ENCODE results near the gene RAB10.
A peak's percentile ranks its signal among the peaks of the same experiment; 100 is the strongest.
"Not testable (repeated sequence)": the region's sequence is repeated elsewhere in the genome, so short reads cannot be mapped to it uniquely, and the experiment has no call there.

Gene RAB10

DNA sequence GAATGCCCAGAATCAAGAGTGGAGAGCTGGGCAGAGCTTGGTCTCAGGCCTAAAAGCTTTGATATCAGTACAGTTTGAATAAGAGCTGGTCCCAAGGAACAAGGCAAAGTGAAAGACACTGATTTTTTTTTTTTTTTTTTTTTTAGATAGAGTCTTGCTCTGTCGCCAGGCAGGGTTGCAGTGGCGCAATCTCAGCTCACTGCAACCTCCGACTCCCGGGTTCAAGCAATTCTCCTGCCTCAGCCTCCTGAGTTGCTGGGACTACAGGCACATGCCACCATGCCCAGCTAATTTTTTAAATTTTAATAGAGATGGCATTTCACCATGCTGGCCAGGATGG, 17.2 kb upstream of the RAB10 start:
- not testable (repeated sequence) for DNase-seq

DNA sequence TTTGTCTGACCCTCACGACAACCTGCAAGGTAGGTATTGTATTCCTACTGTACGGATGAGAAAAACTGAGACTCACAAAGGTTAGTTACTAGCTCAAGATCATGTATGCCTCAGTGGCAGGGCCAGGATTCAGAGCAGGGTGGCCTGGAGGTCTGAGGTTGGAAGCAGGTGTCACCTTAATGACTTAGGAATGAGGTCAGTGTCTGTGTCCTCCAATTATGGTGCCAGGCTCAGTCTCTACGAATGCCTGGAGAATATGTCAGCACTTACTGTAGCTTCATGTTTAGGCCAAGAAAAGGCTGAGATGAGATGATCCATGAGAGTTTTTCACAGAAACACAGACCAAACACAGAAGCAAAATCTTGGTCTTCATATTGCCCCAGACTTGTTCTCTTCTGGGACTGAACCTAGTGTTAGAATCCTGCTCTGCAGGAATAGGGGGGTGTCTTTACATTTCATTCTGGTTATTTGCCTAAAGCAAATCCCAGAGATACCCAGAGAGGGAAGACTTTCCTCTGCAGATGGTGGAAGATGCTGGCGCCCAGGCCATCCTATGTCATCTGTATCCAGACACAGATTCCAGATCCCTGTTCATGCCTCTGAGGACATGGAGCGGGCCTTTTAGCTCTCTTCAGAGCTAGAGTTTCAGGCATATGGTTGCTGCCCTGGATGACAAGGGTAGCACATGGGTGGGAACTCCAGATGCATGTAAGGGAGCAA, 16.3 kb upstream of the RAB10 start:
- no peak for DNase-seq

DNA sequence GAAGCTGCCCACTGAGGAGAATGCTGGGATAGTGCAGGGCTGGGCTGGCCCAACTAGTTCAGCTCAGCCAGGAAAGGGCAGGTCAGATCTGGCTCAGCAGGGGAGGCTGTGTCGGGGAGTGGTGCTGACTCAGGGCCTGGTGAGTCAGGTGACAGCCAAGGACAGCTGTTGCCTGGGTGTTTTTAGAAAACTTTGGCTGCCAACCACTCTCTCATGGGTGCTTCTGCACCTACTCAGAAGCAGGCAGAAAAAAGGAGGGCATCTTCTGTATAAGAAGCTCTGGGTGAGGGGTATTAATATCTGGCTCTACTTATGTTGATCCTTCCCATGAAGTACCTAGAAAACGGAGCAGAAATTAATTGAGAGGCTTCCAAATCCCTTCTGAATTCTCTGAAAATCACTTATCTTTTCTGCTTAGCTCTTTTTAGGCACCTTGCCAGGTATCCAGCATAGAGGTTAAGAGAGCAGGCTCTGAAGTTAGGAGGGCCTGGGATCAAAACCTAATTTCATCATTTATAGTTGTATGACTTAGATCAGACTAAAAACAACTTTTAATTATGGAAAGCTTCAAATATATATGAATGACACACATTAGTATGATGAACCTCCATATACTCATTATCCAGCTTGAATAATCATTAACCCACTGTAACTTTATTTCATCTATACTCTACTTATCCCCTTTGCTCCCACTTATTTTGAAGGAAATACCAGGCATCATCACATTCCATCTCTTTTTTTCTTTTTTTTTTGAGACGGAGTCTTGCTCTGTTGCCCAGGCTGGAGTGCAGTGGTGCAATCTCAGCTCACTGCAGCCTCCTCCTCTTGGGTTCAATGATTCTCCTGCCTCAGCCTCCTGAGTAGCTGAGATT, 15.5 kb upstream of the RAB10 start:
- DNase-seq = peak; percentile 55

DNA sequence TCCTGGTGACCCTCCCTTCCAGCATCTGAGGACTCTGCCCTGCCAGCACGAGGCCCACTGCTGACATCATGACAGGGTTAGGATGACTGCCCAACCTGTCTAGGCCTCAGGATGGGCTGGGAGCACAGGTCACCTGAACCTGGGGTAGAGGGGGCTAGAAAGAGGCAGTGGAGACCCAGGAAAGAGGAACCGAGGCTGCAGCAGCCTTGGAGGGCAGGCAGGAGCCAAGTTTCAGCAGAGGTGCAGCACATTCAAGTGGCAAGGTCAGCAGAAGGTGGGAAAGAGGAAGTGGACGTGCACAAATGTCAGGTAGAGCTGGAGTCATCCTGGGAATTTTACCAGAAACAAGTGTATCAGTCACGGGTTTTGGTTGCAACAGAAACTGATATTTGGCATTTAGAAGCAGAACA, 13.6 kb upstream of the RAB10 start:
- DNase-seq = no peak

DNA sequence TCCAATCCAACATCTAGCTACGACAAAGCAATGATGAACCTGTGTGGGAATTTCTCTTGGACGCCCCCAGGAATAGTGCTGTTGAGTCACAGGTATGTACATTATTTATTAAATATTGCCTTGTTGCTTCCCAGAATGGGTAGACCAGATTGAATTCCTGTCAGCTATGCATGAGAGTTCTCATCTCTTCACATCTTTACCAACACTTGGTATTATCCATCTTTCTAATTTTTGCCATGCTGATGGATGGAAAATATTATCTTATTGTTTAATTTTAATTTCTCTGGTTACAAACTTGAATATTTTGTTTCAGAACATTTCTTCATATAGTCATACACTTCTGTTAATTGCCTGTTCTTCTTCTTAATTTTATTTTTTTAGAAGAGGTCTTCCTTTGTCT, 9.6 kb upstream of the RAB10 start:
- DNase-seq = no peak

DNA sequence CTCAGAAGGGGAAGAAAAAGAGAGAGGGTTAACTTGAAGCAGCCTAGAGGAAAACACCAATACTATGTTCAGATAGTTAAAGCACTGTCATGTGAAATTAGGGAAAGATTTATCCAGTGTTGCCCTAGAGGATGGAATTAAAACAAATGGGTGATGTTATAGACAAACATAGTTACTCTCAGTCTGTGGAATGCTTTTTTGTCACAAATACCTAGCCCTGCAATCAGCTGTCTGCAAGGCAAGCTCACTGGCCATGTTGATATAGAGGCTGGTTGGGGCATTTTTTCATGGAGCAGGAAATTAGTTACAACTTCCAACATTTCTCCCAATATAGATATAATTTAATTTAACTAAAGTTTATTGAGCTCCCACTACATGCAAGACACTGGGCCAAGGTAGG, 8.4 kb upstream of the RAB10 start:
- DNase-seq = no peak

DNA sequence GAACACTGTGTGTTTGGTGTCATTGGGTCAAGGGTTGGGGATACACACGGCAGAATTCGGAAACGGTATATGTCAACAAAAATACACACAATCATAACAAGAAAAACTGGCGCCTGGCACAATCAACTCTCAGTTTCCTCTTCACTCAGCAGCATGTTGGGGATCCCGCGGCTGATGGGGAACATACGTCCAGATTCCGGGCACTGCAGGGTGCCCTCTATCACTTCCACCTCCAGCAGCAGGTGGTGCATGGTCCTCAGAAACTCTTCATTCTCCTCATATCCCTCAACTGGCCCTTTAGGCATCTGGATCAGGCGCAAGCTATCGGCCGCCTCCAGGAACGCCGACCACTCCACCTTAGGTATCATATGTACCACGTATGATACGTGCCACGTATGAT, 5.8 kb upstream of the RAB10 start:
- DNase-seq = not testable (repeated sequence)

DNA sequence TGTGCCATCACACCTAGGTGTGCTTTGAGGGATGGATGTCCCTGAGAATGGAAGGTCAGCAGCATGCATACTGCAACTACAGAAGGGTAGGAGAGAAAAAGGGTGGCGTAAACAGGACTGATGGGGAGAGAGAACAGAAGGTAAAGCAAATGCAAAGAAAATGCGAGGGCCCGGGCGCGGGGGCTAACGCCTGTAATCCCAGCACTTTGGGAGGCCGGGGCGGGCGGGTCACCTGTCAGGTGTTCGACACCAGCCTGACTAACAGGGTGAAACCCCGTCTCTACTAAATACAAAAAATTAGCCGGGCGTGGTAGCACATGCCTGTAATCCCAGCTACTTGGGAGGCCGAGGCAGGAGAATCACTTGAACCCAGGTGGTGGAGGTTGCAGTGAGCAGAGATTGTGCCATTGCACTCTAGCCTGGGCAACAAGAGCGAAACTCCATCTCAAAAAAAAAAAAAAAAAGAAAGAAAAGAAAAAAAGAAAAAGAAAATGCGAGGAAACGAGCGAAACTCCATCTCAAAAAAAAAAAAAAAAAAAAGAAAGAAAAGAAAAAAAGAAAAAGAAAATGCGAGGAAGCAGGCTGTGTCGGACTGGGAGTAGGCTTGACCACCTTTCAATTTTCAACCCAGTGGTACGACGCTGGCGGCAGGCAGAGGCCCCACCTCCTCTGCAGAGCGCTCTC, 1.2 kb upstream of the RAB10 start:
- DNase-seq = not testable (repeated sequence)

DNA sequence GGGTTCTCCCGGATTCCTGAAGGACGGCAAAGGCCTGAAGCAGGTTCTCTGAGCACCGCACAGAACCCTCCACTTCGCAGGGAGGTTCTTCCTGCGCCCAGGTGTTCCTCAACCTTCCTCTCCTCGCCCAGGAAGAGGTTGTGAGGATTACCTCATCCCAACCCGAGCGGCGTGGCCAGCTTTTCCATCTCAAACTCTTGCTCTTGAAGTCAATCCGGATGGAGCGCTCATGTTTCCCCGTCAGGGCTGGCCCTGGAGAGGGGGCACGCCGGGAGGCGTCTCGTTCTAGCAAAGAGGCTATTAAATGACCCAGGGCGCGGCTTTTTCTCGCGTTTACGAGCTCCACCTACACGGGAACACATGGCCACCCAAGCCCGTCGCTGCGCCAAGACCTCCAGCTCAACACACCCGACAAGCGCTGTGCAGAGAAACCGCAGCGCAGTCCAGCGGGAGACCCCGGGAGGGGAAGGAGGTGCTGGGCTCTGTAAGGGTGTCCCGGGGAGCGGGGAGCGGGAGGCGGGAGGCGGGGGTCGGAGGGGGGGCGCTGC, 540 bp upstream of the RAB10 start:
- peak; percentile 50 for DNase-seq

DNA sequence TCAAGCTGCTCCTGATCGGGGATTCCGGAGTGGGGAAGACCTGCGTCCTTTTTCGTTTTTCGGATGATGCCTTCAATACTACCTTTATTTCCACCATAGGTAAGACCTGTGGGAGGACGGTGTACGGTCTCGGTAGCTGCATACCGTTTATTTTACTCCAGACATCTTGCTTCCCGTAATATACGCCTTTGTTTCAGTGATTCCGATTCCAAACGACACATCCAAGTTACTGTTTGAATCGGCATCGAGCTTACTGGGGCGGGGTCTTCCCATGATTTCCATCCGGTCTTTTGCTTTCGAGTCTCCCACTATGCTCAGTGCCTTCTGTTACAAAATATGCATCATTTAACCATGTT, 731 bp downstream of the RAB10 start:
- DNase-seq = peak; percentile 19

DNA sequence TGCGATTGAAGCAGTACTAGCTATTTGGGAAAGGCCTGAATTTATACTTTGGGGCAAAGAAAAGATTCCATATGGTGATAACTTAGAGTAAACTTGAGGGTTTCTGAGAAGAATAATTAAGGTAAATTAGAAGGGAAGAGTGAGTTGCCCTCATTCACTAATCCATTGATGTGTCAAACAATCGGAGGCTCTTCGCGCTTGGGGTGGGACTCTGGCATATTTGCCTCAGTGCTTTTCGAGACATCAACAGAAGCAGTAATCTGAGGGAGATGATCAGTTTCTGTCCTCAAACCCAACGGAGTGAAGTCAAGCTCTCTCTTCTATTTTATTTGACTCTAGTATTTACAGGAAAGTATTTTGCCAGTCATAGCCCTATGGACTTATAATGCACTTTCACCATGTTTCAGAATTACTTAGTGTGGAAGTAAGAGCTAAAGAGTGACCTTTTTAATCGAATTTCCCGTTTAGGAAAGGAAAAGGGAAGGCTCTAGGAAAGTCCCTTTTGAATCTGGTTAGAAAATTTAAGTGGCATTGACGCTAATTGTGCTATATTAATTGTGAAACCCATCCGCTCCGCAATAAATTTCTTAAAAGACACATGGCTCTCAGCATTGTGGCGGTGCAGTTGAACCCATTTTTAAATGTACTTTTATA, 1.3 kb downstream of the RAB10 start:
- DNase-seq = peak; percentile 33

DNA sequence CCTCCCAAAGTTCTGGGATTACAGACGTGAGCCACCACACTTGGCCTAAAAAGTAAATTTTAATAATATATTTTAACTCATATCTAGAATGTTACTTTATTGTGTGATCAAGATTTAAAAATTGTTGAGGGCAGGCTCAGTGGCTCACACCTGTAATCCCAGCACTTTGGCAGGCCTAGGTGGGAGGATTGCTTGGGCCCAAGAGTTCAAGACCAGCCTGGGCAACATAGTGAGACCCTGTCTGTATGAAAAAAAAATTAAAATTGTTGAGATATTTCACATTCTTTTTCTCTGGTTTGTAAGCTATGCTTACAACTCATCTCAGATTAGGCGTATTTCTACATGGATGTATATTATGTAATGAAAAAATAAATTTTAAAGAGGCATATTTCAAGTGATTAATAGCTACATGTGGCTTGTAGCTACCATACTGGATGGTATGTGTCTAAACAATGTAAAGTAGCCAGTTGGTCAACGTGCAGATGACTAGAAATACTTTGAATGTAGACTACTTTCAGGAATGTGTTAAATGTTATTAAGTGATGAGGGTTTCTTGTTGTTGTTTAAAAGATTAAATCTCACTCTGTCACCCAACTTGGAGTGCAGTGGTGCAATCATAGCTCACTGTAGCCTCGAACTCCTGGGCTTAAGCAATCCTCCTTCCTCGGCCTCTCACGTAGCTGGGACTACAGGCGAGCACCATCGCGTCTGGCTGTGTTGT, 5.9 kb downstream of the RAB10 start:
- no peak for DNase-seq

DNA sequence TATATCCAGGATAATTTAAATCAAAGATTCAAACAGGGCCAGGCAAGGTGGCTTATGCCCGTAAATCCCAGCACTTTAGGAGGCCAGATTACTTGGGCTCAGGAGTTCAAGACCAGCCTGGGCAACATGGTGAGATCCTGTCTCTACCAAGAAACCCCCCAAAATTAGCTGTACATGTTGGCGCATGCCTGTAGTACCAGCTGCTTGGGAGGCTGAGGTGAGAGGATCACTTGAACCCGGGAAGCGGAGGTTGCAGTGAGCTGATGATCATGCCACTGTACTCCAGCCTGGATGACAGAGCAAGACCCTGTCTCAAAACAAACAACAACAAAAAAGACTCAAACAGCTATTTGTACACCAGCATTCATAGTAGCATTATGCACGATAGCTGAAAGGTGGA, 9.2 kb downstream of the RAB10 start:
- no peak for DNase-seq

DNA sequence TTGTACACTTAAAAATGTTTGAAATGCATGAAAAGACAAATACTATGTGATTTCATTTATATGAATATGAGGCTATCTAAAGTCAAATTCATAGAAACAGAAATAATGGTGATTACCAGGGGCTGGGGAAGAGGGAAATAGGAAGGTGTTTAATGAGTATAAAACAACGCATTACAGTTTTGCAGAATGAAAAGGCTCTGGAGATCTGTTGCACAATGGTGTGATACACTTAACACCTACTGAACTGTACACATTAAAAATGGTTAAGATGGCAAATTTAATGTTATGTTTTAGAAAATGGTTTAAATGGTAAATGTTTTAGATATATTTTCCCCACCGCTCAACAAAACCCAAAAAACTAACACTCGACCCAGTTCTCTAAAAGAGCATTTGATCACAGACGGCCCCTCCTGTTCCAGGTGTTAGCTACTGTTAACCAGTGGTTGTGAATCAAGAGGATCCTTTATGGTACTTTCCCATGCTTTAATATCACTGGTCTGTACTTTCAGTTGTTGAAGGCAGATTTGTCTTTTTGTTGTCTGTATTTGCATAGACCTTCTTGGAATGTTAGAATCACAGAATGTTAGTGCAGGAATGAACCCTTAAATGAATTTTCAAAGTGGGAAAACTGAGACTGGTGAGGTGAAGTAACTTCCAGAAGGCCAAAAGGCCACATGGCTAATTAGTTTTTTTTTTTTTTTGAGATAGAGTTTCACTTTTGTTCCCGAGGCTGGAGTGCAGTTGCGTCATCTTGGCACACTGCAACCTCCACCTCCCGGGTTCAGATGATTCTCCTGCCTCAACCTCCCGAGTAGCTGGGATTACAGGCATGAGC, 10.2 kb downstream of the RAB10 start:
- no peak for DNase-seq

DNA sequence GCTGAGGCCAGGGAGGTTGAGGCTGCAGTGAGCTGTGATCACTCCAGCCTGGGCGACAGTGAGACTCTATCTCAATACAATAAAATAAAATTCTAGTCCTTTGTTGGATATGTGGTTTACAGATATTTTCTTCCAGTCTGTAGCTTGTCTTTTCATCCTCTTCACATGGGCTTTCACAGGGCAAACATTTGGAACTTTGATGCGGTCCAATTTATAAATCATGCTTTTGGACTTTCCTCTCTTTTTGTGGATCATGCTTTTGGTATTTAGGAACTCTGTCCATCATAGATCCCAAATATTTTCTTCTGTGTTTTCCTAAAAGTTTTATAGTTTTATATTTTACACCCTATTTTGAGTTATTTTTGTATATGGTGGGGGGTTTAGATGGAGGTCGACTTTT, 14.9 kb downstream of the RAB10 start:
- no peak for DNase-seq

DNA sequence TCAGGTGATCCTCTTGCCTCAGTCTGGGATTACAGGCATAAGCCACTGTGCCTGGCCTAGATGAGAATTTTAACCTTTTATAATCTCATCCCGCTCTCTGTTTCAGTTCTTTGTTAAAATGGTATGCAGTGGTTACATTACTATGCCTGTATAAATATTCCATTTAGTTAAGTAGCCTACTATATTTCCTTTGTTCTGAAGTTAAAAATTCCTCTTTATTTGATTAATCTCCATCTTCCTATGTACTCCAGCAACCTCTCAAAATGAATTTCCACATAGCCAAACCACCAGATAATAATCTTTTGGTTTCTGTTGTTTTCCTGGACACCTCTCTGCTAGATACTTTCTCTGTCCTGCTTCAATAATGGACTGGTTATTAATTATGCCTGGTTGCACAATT, 15.8 kb downstream of the RAB10 start:
- no peak for DNase-seq

DNA sequence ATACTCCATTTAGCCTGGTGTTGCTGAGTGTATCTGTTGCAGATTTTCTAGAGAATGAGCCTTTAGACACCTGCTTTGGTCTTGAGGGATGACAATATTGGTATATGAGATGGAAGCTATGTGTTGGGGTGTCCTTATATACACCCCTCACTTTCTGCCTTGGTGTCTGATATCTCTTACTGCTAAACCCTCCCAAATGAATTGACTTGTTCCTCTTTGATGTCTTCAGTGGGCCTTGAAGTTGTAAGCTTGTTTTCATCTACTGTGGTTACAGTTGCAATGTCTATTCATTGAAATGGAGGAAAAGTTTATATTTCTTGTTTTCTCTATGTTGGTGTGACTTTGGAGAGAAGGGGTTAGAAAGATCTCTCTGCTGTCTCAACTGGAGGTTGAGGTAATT, 18.9 kb downstream of the RAB10 start:
- no peak for DNase-seq

DNA sequence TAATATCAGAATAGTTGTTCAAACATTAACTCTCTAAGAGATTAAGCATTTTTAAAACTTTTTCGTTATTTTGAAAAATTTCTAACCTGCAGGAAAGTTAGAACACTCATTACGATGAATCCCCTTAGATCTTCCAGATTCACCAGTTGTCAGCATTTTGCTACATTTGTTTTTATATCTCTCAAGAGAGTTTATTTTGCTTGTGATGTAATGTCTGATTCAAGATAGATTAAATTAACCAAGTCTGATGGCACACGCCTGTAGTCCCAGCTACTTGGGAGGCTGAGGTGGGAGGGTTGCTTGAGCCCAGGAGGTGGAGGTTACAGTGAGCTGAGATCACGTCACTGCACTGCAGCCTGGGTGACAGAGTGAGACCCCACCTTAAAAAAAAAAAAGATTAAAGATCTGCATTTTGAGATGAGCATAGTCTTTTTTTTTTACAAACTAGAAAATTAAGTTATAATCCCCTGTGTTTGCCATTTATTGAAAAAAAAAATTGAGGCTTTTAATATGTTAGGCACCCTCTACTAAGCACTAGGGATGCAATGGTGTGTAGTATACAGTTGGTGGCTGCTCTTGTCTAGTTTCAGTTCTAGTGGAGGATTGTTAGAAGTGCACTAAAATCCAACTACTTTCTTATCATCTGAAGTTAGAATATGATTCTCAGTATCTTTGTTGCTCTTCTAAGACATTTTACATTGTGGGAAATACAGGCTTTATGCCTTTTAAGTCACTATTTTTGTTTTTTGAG, 20.9 kb downstream of the RAB10 start:
- no peak for DNase-seq

DNA sequence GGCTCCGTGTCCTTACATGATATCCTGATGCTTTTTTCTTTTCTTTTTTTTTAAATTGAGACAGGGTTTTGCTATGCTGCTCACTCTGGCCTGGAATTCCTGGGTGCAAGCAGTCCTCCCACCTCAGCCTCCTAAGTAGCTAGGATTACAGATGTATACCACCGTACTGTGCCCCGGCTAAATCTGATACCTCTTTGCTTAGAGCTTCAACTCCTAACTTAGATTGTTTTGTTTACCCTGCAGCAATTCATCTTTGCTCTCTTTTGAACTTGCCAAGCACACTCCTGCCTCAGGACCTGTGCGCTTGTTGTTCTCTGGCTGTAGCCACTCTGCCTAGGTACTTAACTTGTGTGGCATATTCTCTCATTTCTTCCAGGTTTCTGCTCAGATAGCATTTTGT, 24.5 kb downstream of the RAB10 start:
- no peak for DNase-seq

DNA sequence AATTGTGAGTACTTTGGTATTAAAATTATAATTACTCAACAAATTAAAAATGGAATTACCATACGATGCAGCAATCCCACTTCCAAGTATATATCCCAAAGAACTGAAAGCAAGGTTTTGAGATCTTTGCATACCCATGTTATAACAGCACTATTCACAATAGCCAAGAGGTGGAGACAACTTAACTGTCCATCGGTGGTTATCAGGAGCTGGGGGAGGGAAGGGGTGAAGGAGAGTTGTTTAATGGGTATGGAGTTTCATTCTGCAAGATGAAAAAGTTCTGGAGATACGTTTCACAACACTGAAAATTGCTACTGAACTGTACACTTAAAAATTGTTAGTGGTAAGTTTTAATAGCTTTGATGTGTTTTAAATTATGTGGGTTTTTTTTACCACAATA, 25.7 kb downstream of the RAB10 start:
- DNase-seq = no peak

DNA sequence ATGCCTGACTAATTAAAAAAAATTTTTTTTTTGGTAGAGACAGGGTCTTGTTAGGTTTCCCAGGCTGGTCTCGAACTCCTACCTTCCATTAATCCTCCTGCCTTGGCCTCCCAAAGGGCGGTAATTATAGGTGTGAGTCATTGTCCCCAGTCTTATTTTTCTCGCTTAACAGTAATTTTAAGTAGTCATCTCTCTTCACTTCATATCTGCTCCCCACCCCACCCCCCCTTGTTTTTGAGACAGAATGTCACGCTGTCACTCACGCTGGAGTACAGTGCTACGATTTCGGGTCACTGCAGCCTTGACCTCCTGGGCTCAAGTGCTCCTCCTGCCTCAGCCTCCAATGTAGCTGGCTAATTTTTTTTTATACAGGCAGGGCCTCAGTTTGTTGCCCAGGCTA, 27.7 kb downstream of the RAB10 start:
- DNase-seq = no peak

Data from activated CD4-positive, alpha-beta T cell treated with anti-CD3 and anti-CD28 coated beads, Interleukin-2, Interleukin-6, amounts not matched to agents 100 ng/mL and 50 ng/mL, durations not matched to agents 16 hours and 8 hours (primary cell).